ENCODE results near the gene SASH1.

GRCh38 chr6:148445620-148446019 lies 103.0 kb downstream of the SASH1 start:
- TF ChIP-seq CTCF (conservative IDR thresholded peaks at IDR 0.05; ENCODE audit: low read depth, low read length) (no peak), EZH2 (IDR thresholded peaks at IDR 0.05; ENCODE audit: low read length, unreplicated experiment) (no peak), EZH2phosphoT487 (IDR thresholded peaks at IDR 0.05; ENCODE audit: borderline replicate concordance, low read length) (no peak)

All from PC-3 (cell line).